Stimulated activated CD8-positive, alpha-beta memory T cell treated with anti-CD3 and anti-CD28 coated beads, Interleukin-12 subunit alpha, Interleukin-12 subunit beta, amount 100 ng/mL, for 24 hours (primary cell): ENCODE measurements around the gene HNRNPUL2.
"Not testable (repeated sequence)": the region's sequence is repeated elsewhere in the genome, so short reads cannot be mapped to it uniquely, and the experiment has no call there.

Experiments used
- DNase-seq: peaks from one replicate; pipeline ENCODE4 v3.0.0-alpha.2; 2020; ENCODE audit errors: extremely low read depth

Gene HNRNPUL2

GRCh38 chr11:62727165-62727871 lies at the start of gene HNRNPUL2:
HNRNPUL2 (minus strand) TSS chr11:62727457; CDS start chr11:62727156, 301 bp downstream.
- DNase-seq = peak; percentile 97

DNA sequence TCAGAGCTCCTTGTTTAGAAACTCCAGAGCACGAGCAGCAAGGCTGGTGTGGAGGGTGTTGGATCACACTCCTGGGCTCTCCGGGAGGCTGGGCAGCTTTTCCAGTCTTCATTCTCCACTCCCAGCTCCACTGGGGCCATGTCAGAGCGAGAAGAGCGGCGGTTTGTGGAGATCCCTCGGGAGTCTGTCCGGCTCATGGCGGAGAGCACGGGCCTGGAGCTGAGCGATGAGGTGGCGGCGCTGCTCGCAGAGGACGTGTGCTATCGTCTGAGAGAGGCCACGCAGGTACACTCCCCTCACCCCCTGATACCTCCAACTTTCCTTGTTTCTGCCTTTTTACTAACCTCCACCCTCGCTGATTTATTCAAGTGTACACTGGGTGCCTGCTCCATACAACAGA lies 48.4 kb upstream of the HNRNPUL2 start:
- no peak for DNase-seq

GRCh38 chr11:62774407-62774806 lies 47.1 kb upstream of the HNRNPUL2 start:
- no peak for DNase-seq

GRCh38 chr11:62771144-62772021 lies 44.1 kb upstream of the HNRNPUL2 start, which contains the start of gene TAF6L:
TAF6L (plus strand) TSS chr11:62771396; CDS start chr11:62775784, 4,388 bp downstream.
- peak; percentile 85 for DNase-seq

DNA sequence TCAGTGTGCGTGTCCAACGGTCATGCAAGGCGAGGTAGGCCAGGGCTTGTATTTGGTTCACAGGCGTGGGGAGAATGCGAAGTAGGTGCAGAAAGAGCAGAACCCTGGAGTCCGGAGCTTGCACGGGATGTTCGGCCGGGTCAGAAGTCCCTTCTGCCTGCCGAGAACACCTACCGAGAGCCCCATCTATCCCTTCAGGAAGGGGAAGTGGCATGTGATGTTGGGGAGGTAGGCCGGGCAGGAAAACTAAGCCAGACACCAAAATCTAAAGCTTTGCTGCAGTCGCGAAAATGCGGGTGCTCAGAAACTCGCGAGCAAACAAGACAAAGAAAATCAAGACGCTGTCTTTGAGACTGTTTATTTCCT lies 43.5 kb upstream of the HNRNPUL2 start:
- no peak for DNase-seq

- DNase-seq = not testable (repeated sequence)
Measured at GRCh38 chr11:62760867-62761227, 33.6 kb upstream of the HNRNPUL2 start.

- DNase-seq = no peak
Measured at GRCh38 chr11:62757846-62758788, 30.9 kb upstream of the HNRNPUL2 start.

DNA sequence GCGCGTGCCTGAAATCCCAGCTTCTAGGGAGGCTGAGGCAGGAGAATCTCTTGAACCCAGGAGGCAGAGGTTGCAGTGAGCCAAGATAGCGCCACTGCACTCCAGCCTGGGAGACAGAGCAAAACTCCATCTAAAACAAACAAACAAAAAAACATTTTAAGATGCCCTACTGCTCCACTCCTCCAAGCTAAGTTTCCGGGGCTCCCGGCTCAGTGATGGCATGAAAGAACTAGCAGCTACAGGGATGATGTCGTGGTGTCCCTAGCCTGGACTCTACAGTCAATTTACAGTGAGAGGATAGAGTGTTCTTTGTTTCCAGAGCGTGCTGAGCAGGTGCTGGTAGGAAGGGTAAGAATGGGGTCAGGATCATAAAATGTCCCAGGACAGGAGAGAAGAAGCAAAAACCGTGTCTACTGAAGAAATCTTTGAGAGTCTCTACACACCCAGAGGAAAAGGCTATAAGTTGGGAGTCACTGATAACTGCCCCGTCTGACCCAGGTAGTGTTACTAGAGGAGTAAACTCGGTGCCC lies 27.9 kb upstream of the HNRNPUL2 start:
- no peak for DNase-seq

DNA sequence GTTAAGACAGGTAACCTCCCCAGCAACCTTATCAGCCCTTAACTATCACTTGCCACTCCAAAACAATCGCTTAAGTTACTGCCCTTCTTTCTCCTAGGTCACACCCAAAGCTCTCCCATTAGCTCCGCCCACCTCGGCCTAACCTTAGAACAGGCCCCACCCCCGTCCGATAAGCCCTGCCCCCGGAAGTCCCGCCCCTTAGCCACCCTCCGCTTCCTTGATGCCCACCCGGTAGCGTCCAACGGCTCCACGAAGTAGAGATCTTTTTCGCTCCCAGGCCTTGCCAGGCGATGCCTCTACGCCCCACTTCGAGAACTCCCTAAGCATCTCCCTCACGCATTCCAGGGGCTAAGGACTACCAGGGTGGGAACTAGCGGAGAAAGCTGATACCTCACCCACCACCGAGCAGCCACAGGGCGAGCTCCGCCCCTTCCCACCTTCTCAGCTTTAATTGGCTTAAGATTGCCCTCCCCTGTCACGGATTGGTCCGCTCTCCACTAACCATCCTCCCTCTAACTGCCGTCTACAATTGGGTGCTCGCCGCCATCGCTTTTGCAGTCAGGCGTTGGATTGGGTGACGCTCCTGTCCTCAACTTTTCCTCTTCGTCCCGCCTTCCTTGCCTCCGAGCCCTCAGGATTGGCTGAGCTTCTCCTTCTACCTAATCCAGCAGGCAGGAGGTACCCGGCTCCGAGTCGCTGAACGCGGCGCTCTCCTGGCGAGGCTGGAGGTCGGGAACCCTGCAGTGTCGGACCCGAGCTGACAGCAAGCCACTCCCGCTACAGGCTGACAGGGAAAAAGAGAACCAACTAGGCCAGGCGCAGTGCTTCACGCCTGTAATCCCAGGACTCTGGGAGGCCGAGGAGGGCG lies 26.7 kb upstream of the HNRNPUL2 start, which contains the start of gene ZBTB3:
ZBTB3 (minus strand) TSS at position 425 of the 868 bp plus-strand sequence. CDS start 496 bp downstream, outside the sequence.
- peak; percentile 93 for DNase-seq

GRCh38 chr11:62752994-62753735 lies 25.9 kb upstream of the HNRNPUL2 start:
- DNase-seq = no peak

DNA sequence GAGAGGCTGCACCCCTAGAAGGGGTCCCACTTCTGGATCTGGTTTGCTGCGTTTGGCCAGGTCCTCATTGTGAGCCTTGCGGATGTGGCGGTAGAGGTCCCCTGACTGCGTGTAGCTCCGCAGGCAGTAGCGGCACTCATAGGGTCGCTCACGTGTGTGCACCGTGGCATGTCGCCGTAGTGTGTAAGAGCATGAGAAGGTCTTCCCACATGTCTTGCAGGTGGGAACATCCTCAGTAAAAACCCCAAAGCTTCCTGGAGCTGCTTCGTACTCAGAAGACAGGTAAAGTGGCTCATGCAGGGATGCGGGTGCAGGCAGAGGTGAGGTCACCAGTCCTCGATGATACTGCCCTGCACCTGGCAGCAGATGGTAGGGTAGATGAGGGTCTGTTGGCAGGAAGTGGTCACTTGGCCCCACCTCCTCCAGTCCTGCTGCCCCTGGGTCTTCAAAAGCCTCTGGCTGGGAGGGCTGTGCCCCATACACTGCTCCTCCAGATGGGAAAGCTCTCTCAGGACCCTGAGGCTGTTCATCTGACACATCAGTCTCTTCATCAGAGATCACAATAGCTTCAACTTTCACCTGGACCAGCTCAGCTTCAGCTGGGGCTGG lies 25.0 kb upstream of the HNRNPUL2 start:
- DNase-seq = no peak

- DNase-seq = not testable (repeated sequence)
Measured at GRCh38 chr11:62749931-62750330, 22.7 kb upstream of the HNRNPUL2 start.

GRCh38 chr11:62747475-62748160 lies 20.4 kb upstream of the HNRNPUL2 start:
- DNase-seq = no peak

DNA sequence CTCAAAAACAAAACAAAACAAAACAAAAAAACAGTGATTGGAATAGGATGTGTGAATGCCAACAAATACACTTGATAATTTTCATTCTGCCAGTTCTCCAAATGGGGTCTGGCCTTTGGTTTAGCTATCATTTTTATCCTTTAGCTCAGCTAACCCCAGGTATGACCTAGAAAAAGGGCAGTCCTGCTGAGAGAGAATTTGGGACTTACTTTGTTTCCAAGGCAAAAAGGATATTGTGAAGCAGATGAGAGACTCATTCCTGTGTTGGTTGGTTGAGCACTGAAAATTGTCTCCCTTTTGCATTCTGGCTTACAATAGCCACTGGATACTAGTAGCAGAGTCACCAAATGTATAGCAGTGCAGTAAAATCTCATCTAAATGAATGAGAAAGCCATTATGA lies 9.9 kb upstream of the HNRNPUL2 start:
- no peak for DNase-seq

- no peak for DNase-seq
Measured at GRCh38 chr11:62732830-62733229, 5.6 kb upstream of the HNRNPUL2 start.

DNA sequence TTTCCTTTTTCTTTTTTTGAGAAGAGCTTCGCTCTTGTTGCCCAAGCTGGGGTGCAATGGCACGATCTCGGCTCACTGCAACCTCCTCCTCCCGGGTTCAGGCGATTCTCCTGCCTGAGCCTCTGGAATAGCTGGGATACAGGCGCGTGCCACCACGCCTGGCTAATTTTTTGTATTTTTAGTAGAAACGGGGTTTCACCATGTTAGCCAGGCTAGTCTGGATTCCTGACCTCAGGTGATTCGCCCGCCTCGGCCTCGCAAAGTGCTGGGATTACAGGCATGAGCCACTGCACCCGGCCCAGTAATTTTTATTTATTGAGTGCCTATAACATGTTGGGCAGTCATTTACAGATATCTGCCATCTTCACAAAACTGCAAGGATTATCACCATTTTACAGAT lies 2.8 kb upstream of the HNRNPUL2 start:
- DNase-seq = not testable (repeated sequence)

DNA sequence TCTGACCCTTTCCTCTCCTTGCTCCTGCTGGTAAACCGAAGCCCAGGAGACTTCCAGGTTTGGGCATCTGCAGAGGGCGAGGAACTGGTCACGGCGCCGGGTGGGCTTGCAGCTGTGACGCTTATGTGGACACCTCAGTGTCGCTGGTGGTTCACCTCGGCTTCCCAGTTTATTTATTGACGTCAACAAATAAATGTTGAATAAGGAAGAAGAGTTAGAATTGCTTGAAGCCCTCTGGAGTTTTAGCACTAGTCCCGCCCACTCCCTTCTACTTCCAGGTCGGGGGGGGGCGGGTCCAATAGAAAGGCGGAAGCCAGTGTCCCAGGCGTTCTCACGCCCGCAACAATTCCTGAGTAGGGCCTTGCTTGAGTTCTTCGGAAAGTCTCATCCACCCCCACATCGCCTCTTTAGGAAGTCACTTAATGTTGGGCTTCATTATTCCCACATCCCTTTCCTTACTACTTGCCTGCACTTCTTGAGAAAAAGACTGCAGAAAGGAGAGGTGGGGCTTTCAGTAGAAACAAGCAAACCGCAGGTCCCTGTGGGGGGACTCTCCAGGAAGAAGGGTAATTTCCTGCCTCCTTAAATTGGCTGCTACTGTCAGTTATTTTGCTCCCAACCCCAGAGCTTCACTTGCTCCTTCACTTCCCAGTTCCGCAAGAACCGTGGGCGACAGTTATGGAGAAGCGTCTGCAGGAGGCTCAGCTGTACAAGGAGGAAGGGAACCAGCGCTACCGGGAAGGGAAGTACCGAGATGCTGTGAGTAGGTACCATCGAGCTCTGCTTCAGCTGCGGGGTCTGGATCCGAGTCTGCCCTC lies 1.1 kb upstream of the HNRNPUL2 start, which contains the start of gene TTC9C:
TTC9C (plus strand) TSS at position 316 of the 818 bp plus-strand sequence; CDS start at position 679, 363 bp downstream.
- DNase-seq = peak; percentile 67

DNA sequence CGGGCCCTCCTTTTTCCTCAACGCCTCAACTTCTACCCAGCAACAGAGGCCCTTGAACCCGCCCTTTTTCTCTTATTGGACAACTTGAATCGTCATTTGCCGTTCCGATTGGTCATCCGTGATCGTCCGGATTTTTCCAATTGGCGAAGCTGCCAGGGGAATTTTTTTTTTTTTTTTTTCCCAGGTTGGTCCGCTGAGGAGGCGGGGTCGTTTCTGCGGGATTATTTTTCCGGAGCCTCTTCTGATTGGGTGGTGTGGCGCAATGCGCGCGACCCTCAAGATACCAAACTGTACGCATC lies 564 bp upstream of the HNRNPUL2 start:
- DNase-seq = peak; percentile 52
